Measurements from ENCODE around the gene CADPS2. TPM values are rescaled to one million over a fixed set of nuclear protein-coding genes. Genes with fewer than 3 reads are reported as not detected.

The CADPS2 gene
- total RNA-seq, 4 donors from 2014 or later, result 2.2 to 9.2 (median 5.7) TPM

- WGBS, 2 donors, result 5 to 17% methylated on average over 1 of the region's 1 CpG
These were observed 455.6 kb downstream of the CADPS2 start for GRCh38 chr7:122430710-122431109.

DNA sequence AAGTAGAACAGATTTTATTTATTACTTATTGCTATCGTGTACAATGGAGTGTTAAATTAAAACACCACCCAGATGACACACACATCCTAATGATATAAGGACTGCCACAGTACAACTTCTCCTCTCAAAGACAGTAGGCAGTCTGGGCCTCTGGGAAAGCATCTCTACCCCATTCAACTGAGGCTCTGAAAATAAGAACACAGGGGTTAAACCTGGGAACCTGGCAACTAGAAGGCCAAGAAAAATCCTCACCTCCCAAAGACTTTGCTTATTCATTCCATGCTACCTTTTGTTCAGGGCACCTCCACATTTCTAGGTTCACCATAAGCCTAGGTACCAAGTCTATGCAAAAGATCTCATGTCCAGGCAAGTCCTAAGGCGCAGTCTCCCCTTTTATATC, 456.3 kb downstream of the CADPS2 start:
- no peak overlapping the region for H3K27ac ChIP-seq
- intact Hi-C loops (cut with DNase I), result no loop called here
- no peaks in the 10 kb centered on the region for H3K27me3 ChIP-seq
- no peaks in the 10 kb centered on the region for H3K9me3 ChIP-seq
- WGBS, 2 donors, result 31 to 55% methylated on average over 2 of the region's 2 CpGs
- H3K36me3 ChIP-seq, result no peaks in the 10 kb centered on the region
- DNase-seq, result no peak
- TF ChIP-seq POLR2A (IDR thresholded peaks at IDR 0.05), result no peak
- TF ChIP-seq, protein P1, sequence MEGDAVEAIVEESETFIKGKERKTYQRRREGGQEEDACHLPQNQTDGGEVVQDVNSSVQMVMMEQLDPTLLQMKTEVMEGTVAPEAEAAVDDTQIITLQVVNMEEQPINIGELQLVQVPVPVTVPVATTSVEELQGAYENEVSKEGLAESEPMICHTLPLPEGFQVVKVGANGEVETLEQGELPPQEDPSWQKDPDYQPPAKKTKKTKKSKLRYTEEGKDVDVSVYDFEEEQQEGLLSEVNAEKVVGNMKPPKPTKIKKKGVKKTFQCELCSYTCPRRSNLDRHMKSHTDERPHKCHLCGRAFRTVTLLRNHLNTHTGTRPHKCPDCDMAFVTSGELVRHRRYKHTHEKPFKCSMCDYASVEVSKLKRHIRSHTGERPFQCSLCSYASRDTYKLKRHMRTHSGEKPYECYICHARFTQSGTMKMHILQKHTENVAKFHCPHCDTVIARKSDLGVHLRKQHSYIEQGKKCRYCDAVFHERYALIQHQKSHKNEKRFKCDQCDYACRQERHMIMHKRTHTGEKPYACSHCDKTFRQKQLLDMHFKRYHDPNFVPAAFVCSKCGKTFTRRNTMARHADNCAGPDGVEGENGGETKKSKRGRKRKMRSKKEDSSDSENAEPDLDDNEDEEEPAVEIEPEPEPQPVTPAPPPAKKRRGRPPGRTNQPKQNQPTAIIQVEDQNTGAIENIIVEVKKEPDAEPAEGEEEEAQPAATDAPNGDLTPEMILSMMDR (IDR thresholded peaks at IDR 0.05), result no peak
- H3K4me1 ChIP-seq, result peaks cover 0 to 14% (median 10%) of the 10 kb centered on the region in 3 donors
- H3K4me3 ChIP-seq, result no peak overlapping the region

More at GRCh38 chr7:122430710-122431109, 455.6 kb downstream of the CADPS2 start:
- Histone ChIP-seq H3K4me3 (no peak overlapping the region), H3K9me3 (no peaks in the 10 kb centered on the region), H3K4me1 (peaks cover 0 to 14% (median 10%) of the 10 kb centered on the region in 3 donors), H3K27me3 (no peaks in the 10 kb centered on the region), H3K36me3 (no peaks in the 10 kb centered on the region), H3K27ac (no peak overlapping the region)
- TF ChIP-seq, protein P1 (IDR thresholded peaks at IDR 0.05), result no peak
- TF ChIP-seq POLR2A (IDR thresholded peaks at IDR 0.05), result no peak
- intact Hi-C loops (cut with DNase I), result no loop called here
- DNase-seq, result no peak

DNA sequence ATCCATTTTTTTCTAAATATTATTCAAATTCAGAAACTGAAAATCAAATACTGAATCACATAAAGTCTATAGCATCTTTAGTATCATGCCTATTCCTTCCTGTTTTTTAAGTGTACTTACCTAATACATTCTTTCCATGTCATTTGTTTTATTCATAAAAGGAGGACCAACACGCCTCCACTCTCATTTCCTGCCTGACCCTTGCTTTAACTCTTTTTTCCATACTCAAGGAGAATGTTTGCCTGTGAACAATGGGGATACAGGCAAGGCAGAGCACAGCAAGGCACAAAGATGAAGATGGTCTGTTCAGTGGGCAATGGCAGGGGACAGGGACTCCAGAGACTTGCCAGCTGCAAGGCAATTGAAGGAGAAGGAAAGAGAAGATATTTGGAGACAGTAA, 460.5 kb downstream of the CADPS2 start:
- intact Hi-C loops (cut with DNase I), result no loop called here
- H3K27ac ChIP-seq, result no peak overlapping the region
- 69 to 71% methylated on average over 1 of the region's 1 CpG for WGBS, 2 donors

GRCh38 chr7:122423591-122423990, 462.7 kb downstream of the CADPS2 start:
- intact Hi-C loops (cut with DNase I), result no loop called here
- no peak for DNase-seq
- Histone ChIP-seq H3K4me1 (no peaks in the 10 kb centered on the region), H3K9me3 (no peaks in the 10 kb centered on the region), H3K4me3 (no peak overlapping the region), H3K27ac (no peak overlapping the region), H3K27me3 (no peaks in the 10 kb centered on the region), H3K36me3 (no peaks in the 10 kb centered on the region)
- TF ChIP-seq, protein P1 (IDR thresholded peaks at IDR 0.05), result no peak
- TF ChIP-seq POLR2A (IDR thresholded peaks at IDR 0.05), result no peak
- WGBS, 2 donors, result 47 to 49% methylated on average over 4 of the region's 4 CpGs

More for the DNA sequence above, 460.5 kb downstream of the CADPS2 start:
- no peak for DNase-seq
- TF ChIP-seq POLR2A (IDR thresholded peaks at IDR 0.05), result no peak
- TF ChIP-seq, protein P1 (IDR thresholded peaks at IDR 0.05), result no peak
- Histone ChIP-seq H3K27me3 (no peaks in the 10 kb centered on the region), H3K9me3 (no peaks in the 10 kb centered on the region), H3K36me3 (no peaks in the 10 kb centered on the region), H3K4me3 (no peak overlapping the region), H3K4me1 (peaks cover 0 to 9% (median 5%) of the 10 kb centered on the region in 3 donors)

GRCh38 chr7:122416336-122416735, 469.9 kb downstream of the CADPS2 start:
- 44 to 45% methylated on average over 2 of the region's 2 CpGs for WGBS, 2 donors
- no peaks in the 10 kb centered on the region for H3K36me3 ChIP-seq

More at GRCh38 chr7:122416336-122416735, 469.9 kb downstream of the CADPS2 start:
- intact Hi-C loops (cut with DNase I), result no loop called here
- Histone ChIP-seq H3K27me3 (no peaks in the 10 kb centered on the region), H3K4me3 (no peak overlapping the region), H3K9me3 (no peaks in the 10 kb centered on the region), H3K4me1 (no peaks in the 10 kb centered on the region), H3K27ac (no peak overlapping the region)
- no peak for DNase-seq
- no peak for TF ChIP-seq POLR2A (IDR thresholded peaks at IDR 0.05)
- TF ChIP-seq, protein P1 (IDR thresholded peaks at IDR 0.05), result no peak
